Dedifferentiated amniotic fluid mesenchymal stem cell (primary cell): ENCODE data around the gene PSPN.
A peak's percentile ranks its signal among the peaks of the same experiment; 100 is the strongest.

ENCODE experiments used
- DNase-seq: peaks from one replicate; pipeline ENCODE4 v3.0.0-alpha.2; 2016; ENCODE audit errors: extremely low spot score

Gene PSPN, protein sequence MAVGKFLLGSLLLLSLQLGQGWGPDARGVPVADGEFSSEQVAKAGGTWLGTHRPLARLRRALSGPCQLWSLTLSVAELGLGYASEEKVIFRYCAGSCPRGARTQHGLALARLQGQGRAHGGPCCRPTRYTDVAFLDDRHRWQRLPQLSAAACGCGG

DNA sequence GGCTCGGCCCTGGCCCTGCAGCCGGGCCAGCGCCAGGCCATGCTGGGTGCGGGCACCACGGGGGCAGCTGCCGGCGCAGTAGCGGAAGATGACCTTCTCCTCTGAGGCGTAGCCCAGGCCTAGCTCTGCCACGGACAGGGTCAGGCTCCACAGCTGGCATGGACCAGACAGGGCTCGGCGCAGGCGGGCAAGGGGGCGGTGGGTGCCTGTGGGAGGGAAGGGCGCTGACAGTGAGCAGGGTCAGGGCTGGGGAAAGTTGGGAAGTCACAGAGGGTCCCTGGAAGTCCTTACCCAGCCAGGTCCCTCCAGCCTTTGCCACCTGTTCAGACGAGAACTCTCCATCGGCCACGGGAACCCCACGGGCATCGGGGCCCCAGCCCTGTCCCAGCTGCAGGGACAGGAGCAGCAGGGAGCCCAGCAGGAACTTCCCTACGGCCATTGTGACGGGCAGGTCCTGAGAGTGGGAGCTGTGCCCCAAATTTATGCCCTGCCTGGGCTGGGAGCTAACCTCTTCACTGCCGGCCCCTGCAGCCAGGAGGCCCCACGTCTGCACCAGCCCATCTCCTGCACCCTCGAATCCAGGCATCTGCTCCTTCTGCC lies at the start of gene PSPN:
Gene PSPN, minus strand, starts transcription at position 523 of the 600 bp plus-strand sequence. Its CDS starts 84 bp downstream, at position 439.
- DNase-seq: no peak

DNA sequence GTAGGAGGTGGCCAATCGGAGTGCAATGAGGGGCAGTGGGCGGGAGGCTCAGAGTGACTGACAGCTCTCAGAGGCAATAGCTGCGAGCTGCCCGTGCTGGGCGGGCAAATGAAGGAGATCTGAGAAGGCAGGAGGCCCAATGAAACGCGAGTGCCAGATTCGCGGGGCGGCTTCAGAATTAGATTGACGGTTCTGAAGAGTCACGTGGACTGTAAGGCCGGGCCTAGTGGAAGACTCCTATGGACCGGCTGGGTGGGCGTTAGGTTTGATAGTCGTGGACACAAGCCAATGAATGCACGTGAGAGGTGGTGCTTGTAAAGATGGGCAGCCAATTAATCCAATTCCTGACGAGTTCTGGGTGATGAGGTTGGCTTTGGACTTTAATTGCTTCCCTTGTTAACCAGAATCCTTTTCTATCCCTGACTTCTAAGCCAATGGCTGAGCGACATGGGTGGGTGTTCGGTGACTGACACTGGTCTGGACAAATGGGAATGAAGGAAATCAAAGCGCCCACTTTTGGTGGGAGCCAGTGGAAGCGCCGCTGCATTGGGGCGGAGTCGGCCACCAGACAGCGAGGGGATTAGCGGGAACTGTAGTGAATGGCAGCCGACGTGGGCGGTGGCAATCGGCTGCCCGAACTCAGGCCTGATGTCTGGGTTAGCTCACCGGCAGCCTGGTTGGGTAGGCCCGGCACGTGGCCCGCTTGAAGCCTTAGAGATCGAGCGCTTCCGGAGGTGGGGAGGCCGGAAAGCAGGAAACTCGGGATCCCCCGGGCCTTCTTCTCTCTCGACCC lies 49.4 kb upstream of the PSPN start:
- DNase-seq: peak; percentile 100

- DNase-seq: no peak
Observed at GRCh38 chr19:6424195-6424938, 48.6 kb upstream of the PSPN start, which contains the start of gene KHSRP. Gene KHSRP (minus strand): TSS chr19:6424811. CDS start chr19:6424701, 110 bp downstream.

DNA sequence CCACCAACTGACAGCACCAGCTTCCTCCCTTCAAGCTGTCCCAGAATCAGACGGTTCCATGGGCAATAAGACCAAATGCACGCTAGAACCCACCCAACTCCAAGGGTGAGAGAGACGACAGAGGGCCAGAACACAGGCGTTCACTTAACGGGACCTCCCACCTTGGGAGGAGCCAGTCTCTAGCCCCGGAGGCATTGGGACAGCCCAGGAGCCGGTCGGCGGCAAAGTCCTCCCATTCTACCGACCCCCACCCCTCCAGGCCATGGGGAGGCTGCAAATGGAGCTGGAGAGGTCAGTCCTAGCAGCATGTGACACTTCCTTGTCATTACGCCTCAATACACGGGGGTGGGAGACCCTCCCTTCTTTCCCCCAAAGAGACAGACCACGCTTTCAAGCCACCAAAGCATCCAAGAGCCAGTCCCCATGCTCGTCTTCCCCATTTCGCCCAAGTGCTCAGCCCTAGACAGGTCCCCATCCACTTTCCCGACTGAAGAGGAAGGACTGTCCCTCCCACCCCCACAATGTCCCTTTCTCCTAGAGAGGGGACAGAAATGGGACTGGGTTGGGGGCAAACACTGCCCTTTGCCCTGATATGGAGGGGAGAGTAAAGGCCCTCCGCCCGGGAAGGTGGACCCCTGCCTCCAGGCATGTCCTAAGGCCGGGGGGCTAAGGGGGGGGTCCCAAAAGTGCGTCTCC lies 47.9 kb upstream of the PSPN start:
- peak; percentile 17 for DNase-seq

DNA sequence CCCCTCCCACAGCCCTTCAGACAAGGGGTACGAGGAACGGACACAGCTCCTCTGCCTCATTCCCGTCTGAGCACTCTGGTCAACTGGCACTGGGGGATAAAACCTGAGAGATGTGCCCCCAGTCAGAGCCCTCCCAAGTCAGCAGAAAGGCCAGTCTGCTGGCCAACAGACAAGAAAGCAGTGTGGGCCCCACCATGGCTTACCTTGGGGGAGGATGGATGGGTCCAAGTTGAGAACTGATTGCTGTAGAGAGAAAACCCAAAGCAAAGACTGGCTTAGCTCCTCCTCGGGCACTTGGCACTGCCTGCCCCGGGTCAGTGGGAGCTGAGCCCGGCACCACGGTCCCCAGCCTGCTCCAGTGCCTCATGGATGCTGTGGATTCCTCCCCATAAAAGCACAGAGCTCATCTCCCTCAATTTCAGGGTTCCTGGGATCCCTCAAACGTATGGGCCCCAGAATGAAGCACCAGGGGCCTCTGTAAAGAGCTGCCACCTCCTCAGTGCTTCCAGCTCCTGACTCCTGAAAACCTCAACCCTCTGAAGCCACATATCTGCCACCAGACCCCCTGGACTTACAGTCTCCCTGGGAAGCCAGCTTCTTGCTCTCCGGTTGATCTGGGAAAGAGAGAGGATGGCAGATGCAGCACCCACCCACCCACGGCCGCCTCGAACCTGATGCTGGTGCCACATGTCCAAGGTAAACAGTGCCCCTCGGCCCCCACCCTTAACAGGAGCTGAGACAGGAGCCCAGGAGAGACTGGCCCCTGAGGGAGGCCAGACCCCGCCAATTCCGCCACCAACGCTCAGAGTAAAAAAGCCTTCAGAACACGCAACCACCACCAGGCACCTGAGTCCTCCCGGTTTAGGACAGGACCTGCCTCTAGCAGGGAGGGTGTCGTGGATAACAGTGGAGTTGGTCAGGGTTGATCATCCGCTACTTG lies 45.6 kb upstream of the PSPN start:
- DNase-seq: no peak

DNA sequence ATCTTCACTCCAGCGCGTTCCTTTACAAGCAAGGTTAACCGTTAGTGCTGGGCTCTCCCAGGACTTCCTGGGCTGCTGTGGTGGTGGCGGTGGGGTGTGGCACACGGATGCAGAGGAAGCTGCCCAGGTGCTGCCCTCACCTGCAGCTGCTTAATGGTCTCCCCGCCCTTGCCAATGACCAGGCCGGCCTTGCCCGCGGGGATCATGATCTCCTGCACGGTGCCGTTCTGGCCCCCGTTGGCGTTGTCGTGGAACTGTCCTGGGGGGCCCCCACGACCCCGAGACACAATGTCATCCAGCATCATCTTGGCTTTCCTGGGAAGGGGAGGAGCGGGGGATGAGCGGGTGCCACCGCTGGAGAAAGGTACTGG lies 42.8 kb upstream of the PSPN start:
- no peak for DNase-seq

GRCh38 chr19:6417713-6418561 lies 42.2 kb upstream of the PSPN start:
- no peak for DNase-seq

DNA sequence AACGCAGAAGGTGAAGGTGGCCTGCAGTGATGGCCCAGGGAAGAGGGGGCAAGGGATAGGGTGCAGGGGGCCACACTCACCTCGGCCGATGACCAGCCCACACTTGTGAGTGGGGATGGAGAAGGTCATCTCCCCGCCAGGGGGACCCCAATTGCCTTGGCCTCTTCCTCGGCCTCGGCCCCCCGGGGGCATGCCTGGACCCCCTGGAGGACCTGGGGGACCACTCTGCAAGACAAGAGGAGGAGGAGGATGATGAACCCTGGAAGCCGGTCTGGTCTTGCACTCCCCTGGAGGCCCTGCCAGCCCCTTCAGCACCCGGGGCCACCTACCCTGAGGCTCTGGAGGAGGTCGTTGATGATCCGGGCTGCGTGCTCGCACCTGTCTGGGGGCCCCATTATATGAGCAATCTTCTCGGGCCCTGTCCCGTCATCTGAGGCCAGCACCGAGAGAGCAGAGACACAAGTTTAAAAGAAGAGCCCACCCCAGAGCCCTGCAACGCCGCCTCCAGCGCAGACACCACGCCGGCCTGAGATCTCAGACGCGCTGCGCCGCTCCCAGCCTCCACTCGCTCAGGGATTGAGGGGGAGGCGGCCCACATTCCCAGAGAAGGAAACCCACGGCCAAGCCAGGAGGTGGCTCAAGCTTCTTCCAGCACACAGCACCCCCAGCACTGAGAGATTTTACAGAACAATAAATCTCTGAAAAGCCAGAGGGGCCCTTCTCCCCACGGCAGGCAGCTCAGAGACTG lies 41.1 kb upstream of the PSPN start:
- DNase-seq: no peak

DNA sequence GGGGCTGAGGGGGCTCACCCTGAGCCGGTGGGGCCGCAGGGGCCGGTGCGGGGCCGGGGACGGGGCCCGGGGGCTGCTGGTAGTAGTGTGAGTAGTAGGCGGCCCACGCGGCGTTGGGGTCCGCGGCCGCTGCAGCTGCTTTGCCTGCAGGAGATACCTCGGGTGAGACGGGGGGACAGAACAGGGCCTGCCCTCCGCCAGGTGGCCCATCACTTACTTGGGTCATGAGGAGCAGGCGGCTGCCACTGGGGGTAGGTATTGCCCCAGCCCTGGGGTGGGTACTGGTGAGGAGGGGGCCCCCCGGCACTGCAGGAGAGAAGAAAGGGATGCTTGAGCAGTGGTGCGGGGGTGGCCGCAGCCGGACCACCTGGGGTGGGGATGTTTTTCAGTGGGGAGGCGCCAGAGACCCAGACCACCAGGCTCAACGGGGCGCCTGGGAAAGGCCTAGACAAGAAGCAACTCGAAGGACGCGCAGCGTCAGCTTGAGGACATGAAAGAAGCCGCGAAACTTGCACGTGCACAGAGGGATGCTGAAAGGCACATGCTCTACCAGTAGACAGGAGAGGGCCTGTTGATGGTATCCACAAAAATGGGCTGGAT lies 40.0 kb upstream of the PSPN start:
- no peak for DNase-seq

DNA sequence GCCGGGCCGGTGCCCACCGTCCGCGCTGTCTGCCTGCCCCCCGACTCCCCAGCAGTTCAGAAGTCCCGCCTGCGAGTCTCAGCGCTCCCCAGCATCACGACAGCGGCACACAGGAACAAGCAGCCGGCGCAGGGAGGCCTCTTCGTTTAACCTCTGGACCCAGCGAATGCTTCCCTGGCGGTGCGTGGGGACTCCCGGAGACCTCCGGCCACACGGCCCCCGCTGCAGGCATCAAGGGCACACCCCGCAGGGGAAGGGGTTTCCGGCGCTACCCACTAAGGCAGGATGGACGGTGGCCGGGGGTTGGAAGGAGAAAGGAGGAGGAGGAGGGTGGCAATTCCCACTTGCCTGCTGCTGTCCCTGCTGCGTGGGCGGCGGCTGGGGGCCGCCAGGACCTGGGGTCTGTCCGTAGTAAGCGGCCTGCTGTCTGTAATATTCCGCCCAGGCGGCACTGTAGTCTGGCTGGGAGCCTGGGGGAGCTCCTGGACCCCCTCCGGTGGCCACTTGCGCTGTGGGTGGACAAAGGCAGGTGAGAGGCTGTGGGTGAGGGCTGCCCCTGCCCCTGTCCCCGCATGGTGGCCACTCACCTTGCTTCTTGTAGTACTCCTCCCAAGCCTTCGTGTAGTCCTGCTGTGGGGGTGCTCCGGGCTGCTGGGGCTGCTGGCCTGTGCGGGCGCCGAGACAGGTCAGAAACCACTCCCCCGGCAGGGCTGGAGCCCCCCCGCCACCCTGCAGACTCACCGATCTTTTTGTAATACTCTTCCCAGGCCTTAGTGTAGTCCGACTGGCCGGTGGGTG lies 39.3 kb upstream of the PSPN start:
- no peak for DNase-seq

GRCh38 chr19:6413721-6414643 lies 38.2 kb upstream of the PSPN start:
- DNase-seq: no peak

- DNase-seq: no peak
Observed at GRCh38 chr19:6413291-6413690, 37.6 kb upstream of the PSPN start.

- DNase-seq: no peak
Observed at GRCh38 chr19:6412447-6413091, 36.8 kb upstream of the PSPN start.

DNA sequence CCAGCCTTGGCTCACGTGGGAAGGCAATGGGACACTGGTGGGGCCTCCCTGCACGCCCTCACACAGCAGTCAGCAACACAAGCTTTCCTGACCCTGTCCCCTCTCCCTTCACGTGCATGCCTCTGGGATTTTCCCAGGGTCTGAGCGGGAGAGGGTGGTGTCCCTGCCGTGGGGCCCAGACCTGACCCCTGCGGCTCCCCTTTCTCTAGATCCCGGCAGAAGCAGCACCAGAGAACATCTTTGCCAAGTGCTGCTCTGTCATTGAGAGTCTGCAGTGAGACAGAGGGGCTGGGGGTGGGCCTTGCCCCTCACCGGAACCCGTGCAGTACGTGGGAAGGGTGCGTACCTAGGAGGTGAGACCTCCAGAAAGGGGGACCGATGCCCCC lies 36.3 kb upstream of the PSPN start:
- DNase-seq: no peak

- DNase-seq: no peak
Observed at GRCh38 chr19:6409346-6409745, 33.6 kb upstream of the PSPN start.

DNA sequence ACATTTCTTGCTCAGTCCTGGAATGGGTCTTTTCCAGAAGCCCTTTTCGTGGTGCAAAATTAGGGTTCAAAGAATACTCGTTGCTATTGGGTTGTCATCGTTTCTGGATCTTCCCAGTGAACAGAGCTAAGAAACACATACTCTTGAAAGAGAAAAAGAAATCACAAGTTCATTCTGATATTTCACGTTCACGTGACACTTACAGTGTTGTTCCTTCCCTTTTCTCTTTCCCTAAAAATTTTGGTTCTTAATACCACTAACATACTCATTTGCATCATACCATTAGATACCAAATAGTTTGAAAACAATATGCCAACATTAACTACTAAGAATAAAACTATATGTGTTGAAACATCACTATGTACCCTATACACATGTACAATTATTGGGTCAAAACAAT lies 30.7 kb upstream of the PSPN start:
- DNase-seq: no peak
